Trophoblast cell (in vitro differentiated cells and primary cell): ENCODE results near the gene ANKS4B.

ENCODE experiments used
- DNase-seq, 2 donors: peaks; one replicate each; pipeline ENCODE4 v3.0.0-alpha.2; 2016
- H2AFZ ChIP-seq: 2 replicates; pipeline ENCODE4 v1.6.1; 2013; ENCODE audit warnings: low read length, moderate library complexity, mild to moderate bottlenecking; ENCODE audit not compliant: insufficient read depth, poor library complexity
- H2AK5ac ChIP-seq: 2 replicates; pipeline ENCODE4 v1.6.1; 2013; ENCODE audit warnings: mild to moderate bottlenecking, low read length
- H2BK120ac ChIP-seq: 2 replicates; pipeline ENCODE4 v1.6.1; 2013; ENCODE audit warnings: low read length, mild to moderate bottlenecking, moderate library complexity; ENCODE audit not compliant: insufficient read depth, poor library complexity
- H2BK12ac ChIP-seq: 2 replicates; pipeline ENCODE4 v1.6.1; 2013; ENCODE audit warnings: mild to moderate bottlenecking, low read length, moderate library complexity
- H2BK5ac ChIP-seq: 2 replicates; pipeline ENCODE4 v1.6.1; 2013; ENCODE audit warnings: low read length, low read depth, moderate library complexity, mild to moderate bottlenecking; ENCODE audit not compliant: poor library complexity
- H3K14ac ChIP-seq: 2 replicates; pipeline ENCODE4 v1.6.1; 2013; ENCODE audit warnings: mild to moderate bottlenecking, low read length
- H3K18ac ChIP-seq: 2 replicates; pipeline ENCODE4 v1.6.1; 2013; ENCODE audit warnings: mild to moderate bottlenecking, low read length
- H3K23ac ChIP-seq: 2 replicates; pipeline ENCODE4 v1.6.1; 2013; ENCODE audit warnings: low read length
- H3K27ac ChIP-seq: 2 replicates; pipeline ENCODE4 v1.5.1; 2013; ENCODE audit warnings: low read depth, mild to moderate bottlenecking, inconsistent platforms, low read length, moderate library complexity
- H3K27me3 ChIP-seq: 2 replicates; pipeline ENCODE4 v1.6.1; 2013; ENCODE audit warnings: inconsistent platforms, mild to moderate bottlenecking, low read length, moderate library complexity; ENCODE audit not compliant: insufficient read depth
- H3K36me3 ChIP-seq, 2 experiments: 1 replicate in 1 of 2; 2 replicates in 1 of 2; pipeline ENCODE4 v1.6.1; 2013; ENCODE audit warnings: low read length in 2 of 2, mild to moderate bottlenecking in 2 of 2, moderate library complexity in 1 of 2; ENCODE audit not compliant: insufficient read depth in 2 of 2, control insufficient read depth in 1 of 2
- H3K4ac ChIP-seq: 2 replicates; pipeline ENCODE4 v1.6.1; 2013; ENCODE audit warnings: low read depth, mild to moderate bottlenecking, low read length, moderate library complexity
- H3K4me1 ChIP-seq, 2 experiments: 1 replicate in 1 of 2; 2 replicates in 1 of 2; pipeline ENCODE4 v1.6.1; 2013; ENCODE audit warnings: low read length in 2 of 2, mild to moderate bottlenecking in 2 of 2, moderate library complexity in 1 of 2; ENCODE audit not compliant: insufficient read depth in 2 of 2, control insufficient read depth in 1 of 2
- H3K4me2 ChIP-seq: 2 replicates; pipeline ENCODE4 v1.6.1; 2013; ENCODE audit warnings: inconsistent platforms, mild to moderate bottlenecking, low read length, moderate library complexity
- H3K4me3 ChIP-seq: 2 replicates; pipeline ENCODE4 v1.5.1; 2013; ENCODE audit warnings: mild to moderate bottlenecking, low read depth, low read length, inconsistent platforms
- H3K79me1 ChIP-seq: one replicate; pipeline ENCODE4 v1.6.1; 2013; ENCODE audit warnings: low read length
- H3K79me2 ChIP-seq: 2 replicates; pipeline ENCODE4 v1.6.1; 2013; ENCODE audit warnings: low read length, mild to moderate bottlenecking; ENCODE audit not compliant: control insufficient read depth, insufficient read depth, poor library complexity
- H3K9ac ChIP-seq: 2 replicates; pipeline ENCODE4 v1.6.1; 2013; ENCODE audit warnings: mild to moderate bottlenecking, low read length
- H3K9me3 ChIP-seq: 2 replicates; pipeline ENCODE4 v1.6.1; 2013; ENCODE audit warnings: low read depth, mild to moderate bottlenecking, control low read depth, inconsistent platforms, low read length; ENCODE audit not compliant: insufficient read depth
- H4K12ac ChIP-seq: 2 replicates; pipeline ENCODE4 v1.6.1; 2013; ENCODE audit warnings: low read depth, mild to moderate bottlenecking, low read length, moderate library complexity
- H4K8ac ChIP-seq: 2 replicates; pipeline ENCODE4 v1.6.1; 2013; ENCODE audit warnings: low read depth, mild to moderate bottlenecking, low read length, moderate library complexity
- H4K91ac ChIP-seq: one replicate; pipeline ENCODE4 v1.6.1; 2013; ENCODE audit warnings: low read depth, mild to moderate bottlenecking, low read length, moderate library complexity
- WGBS: extraction: QIAGEN DNeasy Blood & Tissue Kit; methylation state at CpG from one replicate; pipeline ENCODE4 v1.1.7; 2013; ENCODE audit warnings: missing lambda C conversion rate; ENCODE audit not compliant: insufficient read length, insufficient coverage; ENCODE audit errors: extremely low coverage; 5-methylcytosine and 5-hydroxymethylcytosine counted together

ANKS4B gene

DNA sequence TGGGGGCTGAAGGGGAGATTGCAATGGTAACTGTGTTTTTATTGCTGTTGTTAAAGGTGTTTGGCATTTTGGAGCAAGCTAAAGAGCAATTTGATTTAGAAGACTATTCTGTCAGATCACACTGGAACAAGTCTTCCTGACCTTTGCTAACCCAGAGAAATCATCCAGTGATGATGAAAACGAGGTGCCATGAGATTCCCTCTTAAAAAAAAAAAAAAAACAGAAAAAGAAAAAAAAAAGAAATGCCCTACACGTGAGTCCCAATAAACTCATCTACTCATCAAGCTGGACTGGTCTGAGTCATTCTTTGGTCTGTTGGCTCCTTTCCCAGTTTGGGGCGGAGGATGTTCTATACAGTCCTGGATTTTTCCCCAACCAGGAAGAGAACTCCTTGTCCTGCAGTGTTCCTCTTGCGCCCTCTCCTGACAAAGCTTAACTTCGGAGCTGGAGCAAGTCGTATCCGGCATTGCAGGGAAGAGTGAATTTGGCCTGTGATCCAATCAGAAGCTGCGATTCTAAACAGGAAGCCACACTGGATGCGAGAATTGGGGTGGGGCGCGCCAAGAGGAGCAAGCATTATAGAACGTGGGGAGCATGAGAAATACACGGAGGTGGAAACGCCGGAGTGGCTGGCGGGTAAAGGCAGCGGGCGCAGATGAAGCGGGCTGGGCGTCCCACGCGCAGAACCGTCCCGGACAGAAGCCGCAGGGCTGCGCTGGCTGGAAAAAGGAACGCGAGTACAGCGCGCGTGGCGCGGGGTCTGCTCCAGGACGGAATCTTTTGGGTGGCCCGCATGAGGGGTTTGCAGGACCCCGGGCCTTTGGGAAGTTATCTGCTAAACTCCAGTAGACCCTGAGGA lies 67.0 kb downstream of the ANKS4B start:
- H3K18ac ChIP-seq, result no peak overlapping the region
- peaks cover 3 to 9% of the 10 kb centered on the region in 2 experiments for H3K4me1 ChIP-seq
- no peak overlapping the region for H3K27ac ChIP-seq
- H3K4me2 ChIP-seq, result peak overlapping the region; percentile 100
- H3K9ac ChIP-seq, result no peak overlapping the region
- peak; percentile 94 to 98 for DNase-seq
- H4K91ac ChIP-seq, result no peak overlapping the region
- no CpG with 5 or more reads among the region's 36 CpGs for WGBS
- H4K8ac ChIP-seq, result peak overlapping the region; percentile 51
- H3K79me2 ChIP-seq, result no peaks in the 10 kb centered on the region
- H3K4me3 ChIP-seq, result peak overlapping the region; percentile 76
- H2BK5ac ChIP-seq, result no peak overlapping the region
- no peaks in the 10 kb centered on the region for H3K79me1 ChIP-seq
- peaks cover 3% of the 10 kb centered on the region for H3K9me3 ChIP-seq
- no peak overlapping the region for H3K14ac ChIP-seq
- peaks cover 6% of the 10 kb centered on the region for H3K27me3 ChIP-seq
- H3K4ac ChIP-seq, result no peak overlapping the region
- peak overlapping the region; percentile 53 for H2AFZ ChIP-seq
- no peak overlapping the region for H2BK12ac ChIP-seq
- H2BK120ac ChIP-seq, result no peak overlapping the region
- H2AK5ac ChIP-seq, result no peak overlapping the region
- no peaks in the 10 kb centered on the region for H3K36me3 ChIP-seq
- H4K12ac ChIP-seq, result peak overlapping the region; percentile 25
- H3K23ac ChIP-seq, result no peak overlapping the region

DNA sequence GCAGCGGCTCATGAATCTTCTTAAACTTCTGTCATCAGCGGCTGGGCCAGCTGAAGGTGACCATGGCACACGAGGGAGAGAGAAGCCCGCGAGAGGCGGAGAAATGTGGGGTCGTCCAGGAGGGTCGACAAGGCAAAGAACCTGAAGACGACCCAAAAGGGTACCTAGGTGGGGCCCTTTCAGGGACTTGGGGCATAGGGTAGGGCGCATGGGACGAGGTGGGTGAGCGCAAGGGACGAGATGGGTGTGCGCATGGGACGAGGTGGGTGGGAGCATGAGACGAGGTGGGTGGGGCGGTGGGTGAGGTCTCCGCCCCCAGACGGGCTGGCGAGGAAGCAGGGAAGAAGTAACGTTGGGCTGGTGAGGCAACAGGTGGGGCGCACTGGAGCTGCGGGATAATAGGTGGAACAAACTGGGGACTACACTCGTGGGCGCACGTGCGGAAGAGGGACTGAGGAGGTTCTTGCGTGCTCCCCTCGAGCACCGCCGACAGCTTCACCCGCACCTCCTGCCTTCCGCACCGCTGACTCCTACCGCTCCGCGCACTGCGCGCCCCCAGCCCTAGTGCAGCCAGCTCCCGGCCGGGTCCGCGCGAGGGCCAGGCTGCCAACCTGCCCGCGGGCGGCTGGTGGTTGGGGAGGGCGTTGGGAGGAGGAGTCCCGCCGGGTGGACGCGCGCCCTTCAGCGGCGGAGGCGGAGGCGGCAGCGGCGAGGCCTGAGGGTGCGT lies 67.8 kb downstream of the ANKS4B start:
- no peak overlapping the region for H2BK120ac ChIP-seq
- peak overlapping the region; percentile 51 for H4K8ac ChIP-seq
- peak overlapping the region; percentile 100 for H3K4me2 ChIP-seq
- peaks cover 6% of the 10 kb centered on the region for H3K27me3 ChIP-seq
- H3K14ac ChIP-seq, result no peak overlapping the region
- H3K4ac ChIP-seq, result no peak overlapping the region
- H3K4me1 ChIP-seq, result peaks cover 3 to 9% of the 10 kb centered on the region in 2 experiments
- no peaks in the 10 kb centered on the region for H3K79me2 ChIP-seq
- no CpG with 5 or more reads among the region's 60 CpGs for WGBS
- H2BK12ac ChIP-seq, result no peak overlapping the region
- H2AK5ac ChIP-seq, result no peak overlapping the region
- H2AFZ ChIP-seq, result peak overlapping the region; percentile 88
- H3K27ac ChIP-seq, result no peak overlapping the region
- no peaks in the 10 kb centered on the region for H3K36me3 ChIP-seq
- no peak overlapping the region for H3K9ac ChIP-seq
- H2BK5ac ChIP-seq, result no peak overlapping the region
- H3K23ac ChIP-seq, result no peak overlapping the region
- H3K9me3 ChIP-seq, result peaks cover 3% of the 10 kb centered on the region
- peak overlapping the region; percentile 16 for H3K18ac ChIP-seq
- H4K12ac ChIP-seq, result no peak overlapping the region
- no peak overlapping the region for H4K91ac ChIP-seq
- H3K4me3 ChIP-seq, result peak overlapping the region; percentile 76
- peak; percentile 8 to 21 for DNase-seq
- no peaks in the 10 kb centered on the region for H3K79me1 ChIP-seq

DNA sequence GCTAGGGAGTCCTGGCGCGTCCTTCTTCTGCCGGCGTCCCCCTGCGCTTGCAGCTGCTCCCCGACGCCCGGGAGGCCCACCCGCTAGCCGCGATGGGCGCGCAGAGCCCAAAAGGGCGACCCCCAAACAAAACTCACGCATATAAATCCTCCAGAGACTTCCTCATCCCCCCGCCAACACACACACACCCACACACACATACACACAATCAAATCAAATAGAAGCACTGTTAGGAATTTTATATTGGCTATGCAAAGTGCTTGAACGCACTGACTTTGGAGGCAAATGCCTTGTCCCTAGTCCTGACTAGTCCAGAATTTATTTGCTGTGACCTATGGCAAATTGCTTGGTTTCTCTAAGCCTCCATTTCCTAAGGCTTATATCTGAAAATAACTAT lies 68.4 kb downstream of the ANKS4B start:
- Histone ChIP-seq H3K4ac (no peak overlapping the region), H3K36me3 (no peaks in the 10 kb centered on the region), H4K91ac (no peak overlapping the region), H2BK12ac (no peak overlapping the region), H2AK5ac (no peak overlapping the region), H3K18ac (no peak overlapping the region), H3K9me3 (peaks cover 3% of the 10 kb centered on the region), H3K27ac (no peak overlapping the region), H3K9ac (no peak overlapping the region), H3K4me2 (peak overlapping the region; percentile 100), H3K27me3 (peaks cover 6% of the 10 kb centered on the region), H2AFZ (peak overlapping the region; percentile 88), H4K8ac (no peak overlapping the region), H3K23ac (no peak overlapping the region), H3K79me2 (no peaks in the 10 kb centered on the region), H4K12ac (no peak overlapping the region), H2BK120ac (no peak overlapping the region), H3K14ac (no peak overlapping the region), H3K4me1 (peaks cover 3 to 9% of the 10 kb centered on the region in 2 experiments), H3K79me1 (no peaks in the 10 kb centered on the region), H2BK5ac (no peak overlapping the region), H3K4me3 (peak overlapping the region; percentile 76)
- no peak for DNase-seq
- WGBS, result no CpG with 5 or more reads among the region's 17 CpGs

DNA sequence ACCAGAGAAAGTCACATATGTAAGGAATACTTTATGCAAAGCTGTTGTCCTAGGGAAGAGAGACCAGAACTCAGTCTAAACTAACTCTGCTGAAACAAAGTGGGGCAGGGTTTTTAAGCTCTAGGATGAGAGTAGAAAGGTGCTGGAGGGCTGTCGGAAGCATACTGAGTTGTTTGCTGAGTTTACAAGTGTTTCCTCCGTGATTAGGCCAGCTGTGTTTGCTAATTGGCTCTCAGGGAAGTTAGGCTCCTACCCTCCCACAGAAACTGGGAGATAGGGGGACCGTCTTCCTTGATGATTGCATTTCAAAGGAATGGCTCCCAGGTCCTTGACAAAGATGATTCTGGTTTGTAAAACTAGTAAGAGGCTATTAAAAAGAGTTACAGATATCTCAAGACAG lies 69.0 kb downstream of the ANKS4B start:
- Histone ChIP-seq H3K4me3 (no peak overlapping the region), H3K36me3 (no peaks in the 10 kb centered on the region), H3K18ac (no peak overlapping the region), H2BK12ac (no peak overlapping the region), H4K8ac (no peak overlapping the region), H3K27me3 (peaks cover 6% of the 10 kb centered on the region), H3K27ac (no peak overlapping the region), H4K12ac (no peak overlapping the region), H4K91ac (no peak overlapping the region), H3K79me1 (no peaks in the 10 kb centered on the region), H3K9me3 (peaks cover 3% of the 10 kb centered on the region), H3K4ac (no peak overlapping the region), H3K4me2 (no peak overlapping the region), H3K23ac (no peak overlapping the region), H3K79me2 (no peaks in the 10 kb centered on the region), H3K4me1 (peaks cover 3 to 9% of the 10 kb centered on the region in 2 experiments), H3K9ac (no peak overlapping the region), H2AFZ (no peak overlapping the region), H2BK120ac (no peak overlapping the region), H2AK5ac (no peak overlapping the region), H2BK5ac (no peak overlapping the region), H3K14ac (no peak overlapping the region)
- WGBS, result no CpG with 5 or more reads among the region's 3 CpGs
- no peak for DNase-seq
